ENCODE measurements around the gene FBXO33. TPM values are rescaled to one million over a fixed set of nuclear protein-coding genes. Genes with fewer than 3 reads are reported as not detected.

Gene FBXO33
- total and polyA plus RNA-seq, 2 of the 8 experiments (the other 6 are each of a cell fraction or from before 2014, with no cell fraction given): 4.7 to 11.5 TPM

- Histone ChIP-seq H3K9me3 (ENCODE audit: insufficient read depth in 2 of 2, low read depth in 1 of 2, low read length in 1 of 2) (no peaks in the 10 kb centered on the region), H2AK5ac (ENCODE audit: low read depth, low read length) (no peak overlapping the region), H3K14ac (ENCODE audit: insufficient read length) (no peak overlapping the region), H2BK120ac (replicated peaks; ENCODE audit: low read depth, low read length) (no peak overlapping the region), H3K18ac (ENCODE audit: extremely low read depth, low read length) (no peak overlapping the region), H2BK12ac (ENCODE audit: low read depth, low read length) (no peak overlapping the region), H3K9ac (replicated peaks in 1 of 4; ENCODE audit: extremely low read depth in 1 of 4, low read depth in 3 of 4, low read length in 3 of 4) (peak overlapping the region in 2 of 4 experiments; percentile 71 to 100; a peak in 4 of 7 replicates), H3K23me2 (ENCODE audit: low read depth, low read length) (peaks cover 3% of the 10 kb centered on the region; the same call in 1 of the 2 replicates), H2BK15ac (ENCODE audit: low read length) (no peak overlapping the region), H3K27ac (ENCODE audit: low read depth, low read length) (no peak overlapping the region), H4K91ac (replicated peaks; ENCODE audit: insufficient read length, low read length) (no peak overlapping the region), H3K36me3 (ENCODE audit: control insufficient read depth in 2 of 4, insufficient read depth in 4 of 4, low read length in 3 of 4) (no peaks in the 10 kb centered on the region), H2BK5ac (ENCODE audit: low read depth, low read length) (no peak overlapping the region; the same call in 1 of the 2 replicates), H2BK20ac (ENCODE audit: low read length) (no peak overlapping the region), H2AFZ (ENCODE audit: low read length) (no peak overlapping the region), H3K4me2 (ENCODE audit: insufficient read depth in 1 of 2, low read depth in 2 of 2, low read length in 2 of 2) (peak overlapping the region; percentile 92 to 100), H4K5ac (ENCODE audit: insufficient read length, low read depth, low read length) (no peak overlapping the region), H4K8ac (ENCODE audit: extremely low read depth, insufficient read depth, low read length) (no peak overlapping the region), H3K4me1 (replicated peaks in 1 of 4; ENCODE audit: control insufficient read depth in 3 of 4, insufficient read depth in 4 of 4, low read length in 3 of 4) (peaks cover 0 to 3% (median 0%) of the 10 kb centered on the region in 4 experiments; a peak in 2 of 7 replicates), H3K4ac (replicated peaks; ENCODE audit: insufficient read length, low read depth, low read length) (no peak overlapping the region), H3K79me2 (ENCODE audit: control insufficient read depth in 1 of 2, insufficient read depth in 2 of 2, low read length in 2 of 2) (peaks cover 0 to 38% of the 10 kb centered on the region in 2 experiments; a peak in 3 of 4 replicates), H4K20me1 (replicated peaks in 1 of 2; ENCODE audit: control insufficient read depth in 1 of 2, insufficient read depth in 2 of 2, low read length in 2 of 2) (peaks cover 3 to 16% of the 10 kb centered on the region in 2 experiments), H3K56ac (replicated peaks; ENCODE audit: insufficient read length, low read depth, low read length) (peak overlapping the region; percentile 12), H3K23ac (ENCODE audit: insufficient read length) (no peak overlapping the region), H3K4me3 (ENCODE audit: extremely low read depth in 1 of 4, insufficient read depth in 2 of 4, low read depth in 3 of 4, low read length in 4 of 4) (peak overlapping the region; percentile 64 to 98 (median 94)), H3K27me3 (replicated peaks in 1 of 4; ENCODE audit: control insufficient read depth in 3 of 4, extremely low read depth in 1 of 4, insufficient read depth in 3 of 4, low read length in 3 of 4) (no peaks in the 10 kb centered on the region), H3K79me1 (ENCODE audit: low read depth, low read length) (no peaks in the 10 kb centered on the region; the same call in 1 of the 2 replicates)
- CTCF ChIA-PET (ENCODE audit: partially characterized antibody): interaction anchor here (0.9 to 1.1 kb wide), 2 partner anchors 12 to 14 kb away, joined by 3 to 4 read pairs; no protein-coding TSS in a partner anchor
- TF ChIP-seq ASH2L (IDR thresholded peaks at IDR 0.05; ENCODE audit: low read length): no peak
- peak; percentile 74 to 77; a peak in 3 of 4 replicates for TF ChIP-seq SIN3A (conservative IDR thresholded peaks at IDR 0.05 in 1 of 2, IDR thresholded peaks at IDR 0.05 in 1 of 2; ENCODE audit: low read depth in 1 of 2, low read length in 2 of 2)
- 0 out of 2 replicates have a peak, but pooled peaks have one; percentile 3 for TF ChIP-seq YY1 (IDR thresholded peaks at IDR 0.05; ENCODE audit: low read depth, low read length)
- no peak for DNase-seq (ENCODE audit: low read depth in 1 of 2, low spot score in 2 of 2)
- POLR2A ChIA-PET (ENCODE audit: partially characterized antibody): interaction anchor here (0.6 to 3.1 kb wide), 11 partner anchors 9 to 328 kb away, joined by 3 to 24 read pairs (median 8); partner anchors contain the start of genes SEC23A and TRAPPC6B
- FAIRE-seq: no peak
- WGBS, 2 experiments (ENCODE audit: extremely low coverage in 1 of 2, insufficient coverage in 1 of 2, insufficient read length in 1 of 2, insufficient replicate concordance in 2 of 2, low coverage in 1 of 2, low lambda C conversion rate in 2 of 2, missing lambda C conversion rate in 1 of 2): 35 to 100% methylated on average over 2 to 19 of the region's 19 CpGs
These were observed 1.3 kb downstream of the FBXO33 start for GRCh38 chr14:39430762-39431415.

Data from H1 (cell line).